ENCODE results near the gene UPK2. TPM values are rescaled to one million over a fixed set of nuclear protein-coding genes. Genes with fewer than 3 reads are reported as not detected.

The UPK2 gene
- total and polyA plus RNA-seq, 2 of the 13 experiments (the other 11 are each of a cell fraction or from before 2014, with no cell fraction given) = not detected

DNA sequence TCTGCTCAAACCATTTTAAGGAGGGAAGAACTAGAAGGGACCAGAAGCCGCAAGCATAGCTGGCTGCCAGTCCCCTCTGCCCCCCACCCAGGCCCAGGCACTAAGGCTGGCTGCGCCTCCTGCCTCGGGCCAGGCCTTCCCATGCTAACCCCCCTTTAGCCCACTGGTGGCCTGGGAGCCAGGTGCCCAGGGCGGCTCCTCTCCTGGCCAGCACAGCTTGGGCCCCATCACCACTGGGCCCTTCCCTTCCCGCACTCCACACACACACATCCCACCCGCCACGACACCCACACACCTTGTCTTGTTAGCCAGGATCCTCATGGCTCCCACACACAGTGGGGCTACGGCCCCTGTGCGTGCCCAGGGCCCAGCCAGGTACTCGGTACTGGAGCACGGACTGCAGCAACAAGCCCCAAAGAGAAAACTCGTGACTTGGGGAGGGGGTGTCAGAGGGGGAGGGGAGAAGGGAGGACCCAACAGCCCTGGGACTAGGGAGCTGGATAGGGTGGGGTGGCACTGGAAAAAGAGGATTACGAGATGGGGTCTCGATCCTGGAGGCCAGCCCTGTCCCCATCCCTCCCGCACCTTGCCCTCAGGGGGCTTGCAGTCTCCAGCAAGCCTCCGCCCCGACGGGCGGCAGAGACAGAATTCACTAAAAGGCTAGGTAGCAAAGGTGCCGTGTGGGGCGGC is 46.3 kb upstream of the UPK2 start:
- H3K27ac ChIP-seq (ENCODE audit: extremely low read length, insufficient read depth, low read length) = peak overlapping the region; percentile 70
- ChIA-PET CTCF (ENCODE audit: low intra/inter-chr PET ratio, low total read pairs) (interaction anchor here (1.1 to 9.1 kb wide), 2 partner anchors 17 to 47 kb away, joined by 3 to 188 read pairs; partner anchors contain the start of genes BCL9L and UPK2), POLR2A (interaction anchor here (0.9 to 3.6 kb wide), 10 partner anchors 22 to 220 kb away, joined by 3 to 35 read pairs (median 4); partner anchors contain the start of genes CENATAC, DDX6 and HMBS)
- H2AFZ ChIP-seq (ENCODE audit: low read length) = no peak overlapping the region
- ATAC-seq (peak; percentile 0; the same call in 1 of the 3 replicates), DNase-seq (ENCODE audit: low spot score) (no peak), FAIRE-seq (no peak)
- H3K27me3 ChIP-seq (ENCODE audit: control insufficient read depth in 1 of 2, insufficient read depth in 2 of 2, low read length in 2 of 2) = no peaks in the 10 kb centered on the region; a peak in 1 of 5 replicates
- H3K4me3 ChIP-seq (replicated peaks in 1 of 3; ENCODE audit: insufficient read depth in 1 of 3, low read depth in 2 of 3, low read length in 3 of 3) = peak overlapping the region; percentile 43 to 69 (median 52); a peak in 5 of 6 replicates
- 62% methylated on average over 11 of the region's 21 CpGs for whole genome bisulfite sequencing (ENCODE audit: low lambda C conversion rate)
- H3K36me3 ChIP-seq (replicated peaks in 1 of 2; ENCODE audit: control insufficient read depth in 1 of 2, insufficient read depth in 2 of 2, low read length in 2 of 2) = peaks cover 0 to 20% of the 10 kb centered on the region in 2 experiments; a peak in 1 of 5 replicates
- in situ Hi-C loops (cut with HindIII; ENCODE audit: extremely low pct_ligation_motif_present, low pct_unique_long_range_greater_than_20kb) (no loop called here), intact Hi-C loops (cut with micrococcal nuclease; ENCODE audit: unreplicated experiment) (no loop called here)
- H3K79me2 ChIP-seq (ENCODE audit: insufficient read depth, low read length) = peaks cover 2% of the 10 kb centered on the region
- peaks cover 68% of the 10 kb centered on the region for H3K4me1 ChIP-seq (ENCODE audit: insufficient read depth, low read length)
- peak overlapping the region; percentile 71 for H3K9ac ChIP-seq (ENCODE audit: insufficient read depth, low read depth, low read length)
- no TSS peak for BruUV-seq (replicated peaks)
- H3K4me2 ChIP-seq (ENCODE audit: low read depth, low read length) = peak overlapping the region; percentile 95
- H4K20me1 ChIP-seq (ENCODE audit: insufficient read depth, low read length) = no peaks in the 10 kb centered on the region
- no peaks in the 10 kb centered on the region for H3K9me3 ChIP-seq (ENCODE audit: low read length)
- no peak for TF ChIP-seq MAFG (CRISPR knock-in tag; IDR thresholded peaks at IDR 0.05)
- TF ChIP-seq TEAD3 (CRISPR knock-in tag; optimal IDR thresholded peaks at IDR 0.05; ENCODE audit: borderline replicate concordance) = peak; percentile 7
- peak; percentile 61 for TF ChIP-seq AGO2 (optimal IDR thresholded peaks at IDR 0.05; ENCODE audit: low read depth, low read length)
- TF ChIP-seq PCBP1 (IDR thresholded peaks at IDR 0.05; ENCODE audit: borderline replicate concordance, low read depth, low read length) = 0 out of 2 replicates have a peak, but pooled peaks have one; percentile 28
- TF ChIP-seq ZBTB38 (CRISPR knock-in tag; IDR thresholded peaks at IDR 0.05) = peak; percentile 30; the same call in 1 of the 2 replicates
- TF ChIP-seq, protein P1, sequence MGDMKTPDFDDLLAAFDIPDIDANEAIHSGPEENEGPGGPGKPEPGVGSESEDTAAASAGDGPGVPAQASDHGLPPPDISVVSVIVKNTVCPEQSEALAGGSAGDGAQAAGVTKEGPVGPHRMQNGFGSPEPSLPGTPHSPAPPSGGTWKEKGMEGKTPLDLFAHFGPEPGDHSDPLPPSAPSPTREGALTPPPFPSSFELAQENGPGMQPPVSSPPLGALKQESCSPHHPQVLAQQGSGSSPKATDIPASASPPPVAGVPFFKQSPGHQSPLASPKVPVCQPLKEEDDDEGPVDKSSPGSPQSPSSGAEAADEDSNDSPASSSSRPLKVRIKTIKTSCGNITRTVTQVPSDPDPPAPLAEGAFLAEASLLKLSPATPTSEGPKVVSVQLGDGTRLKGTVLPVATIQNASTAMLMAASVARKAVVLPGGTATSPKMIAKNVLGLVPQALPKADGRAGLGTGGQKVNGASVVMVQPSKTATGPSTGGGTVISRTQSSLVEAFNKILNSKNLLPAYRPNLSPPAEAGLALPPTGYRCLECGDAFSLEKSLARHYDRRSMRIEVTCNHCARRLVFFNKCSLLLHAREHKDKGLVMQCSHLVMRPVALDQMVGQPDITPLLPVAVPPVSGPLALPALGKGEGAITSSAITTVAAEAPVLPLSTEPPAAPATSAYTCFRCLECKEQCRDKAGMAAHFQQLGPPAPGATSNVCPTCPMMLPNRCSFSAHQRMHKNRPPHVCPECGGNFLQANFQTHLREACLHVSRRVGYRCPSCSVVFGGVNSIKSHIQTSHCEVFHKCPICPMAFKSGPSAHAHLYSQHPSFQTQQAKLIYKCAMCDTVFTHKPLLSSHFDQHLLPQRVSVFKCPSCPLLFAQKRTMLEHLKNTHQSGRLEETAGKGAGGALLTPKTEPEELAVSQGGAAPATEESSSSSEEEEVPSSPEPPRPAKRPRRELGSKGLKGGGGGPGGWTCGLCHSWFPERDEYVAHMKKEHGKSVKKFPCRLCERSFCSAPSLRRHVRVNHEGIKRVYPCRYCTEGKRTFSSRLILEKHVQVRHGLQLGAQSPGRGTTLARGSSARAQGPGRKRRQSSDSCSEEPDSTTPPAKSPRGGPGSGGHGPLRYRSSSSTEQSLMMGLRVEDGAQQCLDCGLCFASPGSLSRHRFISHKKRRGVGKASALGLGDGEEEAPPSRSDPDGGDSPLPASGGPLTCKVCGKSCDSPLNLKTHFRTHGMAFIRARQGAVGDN (CRISPR knock-in tag; IDR thresholded peaks at IDR 0.05) = 0 out of 2 replicates have a peak, but pooled peaks have one; percentile 9
- 0 out of 2 replicates have a peak, but pooled peaks have one; percentile 5 for TF ChIP-seq ZNF225 (CRISPR knock-in tag; IDR thresholded peaks at IDR 0.05)
- TF ChIP-seq, protein P2, sequence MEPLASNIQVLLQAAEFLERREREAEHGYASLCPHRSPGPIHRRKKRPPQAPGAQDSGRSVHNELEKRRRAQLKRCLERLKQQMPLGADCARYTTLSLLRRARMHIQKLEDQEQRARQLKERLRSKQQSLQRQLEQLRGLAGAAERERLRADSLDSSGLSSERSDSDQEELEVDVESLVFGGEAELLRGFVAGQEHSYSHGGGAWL (CRISPR knock-in tag; IDR thresholded peaks at IDR 0.05) = no peak
- no peak for TF ChIP-seq ZNF7 (CRISPR knock-in tag; IDR thresholded peaks at IDR 0.05)
- TF ChIP-seq, protein P3, sequence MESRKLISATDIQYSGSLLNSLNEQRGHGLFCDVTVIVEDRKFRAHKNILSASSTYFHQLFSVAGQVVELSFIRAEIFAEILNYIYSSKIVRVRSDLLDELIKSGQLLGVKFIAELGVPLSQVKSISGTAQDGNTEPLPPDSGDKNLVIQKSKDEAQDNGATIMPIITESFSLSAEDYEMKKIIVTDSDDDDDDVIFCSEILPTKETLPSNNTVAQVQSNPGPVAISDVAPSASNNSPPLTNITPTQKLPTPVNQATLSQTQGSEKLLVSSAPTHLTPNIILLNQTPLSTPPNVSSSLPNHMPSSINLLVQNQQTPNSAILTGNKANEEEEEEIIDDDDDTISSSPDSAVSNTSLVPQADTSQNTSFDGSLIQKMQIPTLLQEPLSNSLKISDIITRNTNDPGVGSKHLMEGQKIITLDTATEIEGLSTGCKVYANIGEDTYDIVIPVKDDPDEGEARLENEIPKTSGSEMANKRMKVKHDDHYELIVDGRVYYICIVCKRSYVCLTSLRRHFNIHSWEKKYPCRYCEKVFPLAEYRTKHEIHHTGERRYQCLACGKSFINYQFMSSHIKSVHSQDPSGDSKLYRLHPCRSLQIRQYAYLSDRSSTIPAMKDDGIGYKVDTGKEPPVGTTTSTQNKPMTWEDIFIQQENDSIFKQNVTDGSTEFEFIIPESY (CRISPR knock-in tag; IDR thresholded peaks at IDR 0.05) = peak; percentile 60
- TF ChIP-seq, protein P4, sequence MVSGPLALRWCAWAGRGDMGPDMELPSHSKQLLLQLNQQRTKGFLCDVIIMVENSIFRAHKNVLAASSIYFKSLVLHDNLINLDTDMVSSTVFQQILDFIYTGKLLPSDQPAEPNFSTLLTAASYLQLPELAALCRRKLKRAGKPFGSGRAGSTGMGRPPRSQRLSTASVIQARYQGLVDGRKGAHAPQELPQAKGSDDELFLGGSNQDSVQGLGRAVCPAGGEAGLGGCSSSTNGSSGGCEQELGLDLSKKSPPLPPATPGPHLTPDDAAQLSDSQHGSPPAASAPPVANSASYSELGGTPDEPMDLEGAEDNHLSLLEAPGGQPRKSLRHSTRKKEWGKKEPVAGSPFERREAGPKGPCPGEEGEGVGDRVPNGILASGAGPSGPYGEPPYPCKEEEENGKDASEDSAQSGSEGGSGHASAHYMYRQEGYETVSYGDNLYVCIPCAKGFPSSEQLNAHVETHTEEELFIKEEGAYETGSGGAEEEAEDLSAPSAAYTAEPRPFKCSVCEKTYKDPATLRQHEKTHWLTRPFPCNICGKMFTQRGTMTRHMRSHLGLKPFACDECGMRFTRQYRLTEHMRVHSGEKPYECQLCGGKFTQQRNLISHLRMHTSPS (CRISPR knock-in tag; IDR thresholded peaks at IDR 0.05; ENCODE audit: low read depth) = 0 out of 2 replicates have a peak, but pooled peaks have one; percentile 3
- TF ChIP-seq MXD1 (CRISPR knock-in tag; IDR thresholded peaks at IDR 0.05) = 0 out of 2 replicates have a peak, but pooled peaks have one; percentile 13
- TF ChIP-seq ZNF530 (CRISPR knock-in tag; IDR thresholded peaks at IDR 0.05; ENCODE audit: low read depth) = no peak
- peak; percentile 63; the same call in 1 of the 2 replicates for TF ChIP-seq ZKSCAN1 (IDR thresholded peaks at IDR 0.05; ENCODE audit: low read length)

Data from HepG2 (cell line).